Measurements from ENCODE around the gene DEXI.

DNA sequence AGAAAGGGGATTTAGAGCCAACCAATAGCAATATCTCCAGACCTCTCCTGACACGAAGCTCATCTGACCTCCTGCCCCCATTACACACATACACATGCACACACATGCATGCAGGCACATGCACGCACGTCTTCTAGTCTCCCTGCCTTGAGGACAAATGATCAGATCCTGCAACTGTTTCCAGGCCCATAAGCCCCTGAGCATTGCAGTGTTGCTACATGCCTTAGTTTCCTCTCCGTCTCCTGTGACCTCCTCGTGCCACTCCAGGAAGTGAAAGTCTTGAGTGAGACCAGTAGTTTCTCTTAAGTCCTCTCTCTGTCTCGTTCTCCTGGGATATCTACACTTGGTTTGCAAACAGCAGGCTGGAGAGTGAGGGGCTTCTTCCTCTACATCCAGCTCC lies 57.0 kb downstream of the DEXI start:
- TF ChIP-seq CTCF (conservative IDR thresholded peaks at IDR 0.05; ENCODE audit: low read depth, low read length) (no peak), POLR2A (IDR thresholded peaks at IDR 0.05; ENCODE audit: low read depth, low read length) (no peak), BHLHE40 (IDR thresholded peaks at IDR 0.05; ENCODE audit: low read depth, low read length) (no peak), NFE2L2 (IDR thresholded peaks at IDR 0.05; ENCODE audit: low read depth, low read length) (no peak), SMC3 (IDR thresholded peaks at IDR 0.05; ENCODE audit: low read depth, low read length) (no peak), CEBPB (IDR thresholded peaks at IDR 0.05; ENCODE audit: low read depth, low read length) (no peak), MXI1 (IDR thresholded peaks at IDR 0.05; ENCODE audit: borderline replicate concordance, low read depth, low read length) (no peak), MAZ (IDR thresholded peaks at IDR 0.05; ENCODE audit: borderline replicate concordance, low read depth, low read length) (no peak), RFX5 (IDR thresholded peaks at IDR 0.05; ENCODE audit: low read depth, low read length) (no peak)
- TF ChIP-seq, protein P1, sequence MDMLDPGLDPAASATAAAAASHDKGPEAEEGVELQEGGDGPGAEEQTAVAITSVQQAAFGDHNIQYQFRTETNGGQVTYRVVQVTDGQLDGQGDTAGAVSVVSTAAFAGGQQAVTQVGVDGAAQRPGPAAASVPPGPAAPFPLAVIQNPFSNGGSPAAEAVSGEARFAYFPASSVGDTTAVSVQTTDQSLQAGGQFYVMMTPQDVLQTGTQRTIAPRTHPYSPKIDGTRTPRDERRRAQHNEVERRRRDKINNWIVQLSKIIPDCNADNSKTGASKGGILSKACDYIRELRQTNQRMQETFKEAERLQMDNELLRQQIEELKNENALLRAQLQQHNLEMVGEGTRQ (IDR thresholded peaks at IDR 0.05; ENCODE audit: low read depth, low read length) = no peak
